HG03342 (cell line): ENCODE measurements around the gene FAM131C.
"Not testable (repeated sequence)": the region's sequence is repeated elsewhere in the genome, so short reads cannot be mapped to it uniquely, and the experiment has no call there.

Experiments used
- ATAC-seq: cut with Tn5 transposase; IDR thresholded peaks from one replicate; pipeline ENCODE4 v1.9.1; 2021; ENCODE audit warnings: mild to moderate bottlenecking, moderate library complexity; ENCODE audit not compliant: unreplicated experiment

FAM131C gene

DNA sequence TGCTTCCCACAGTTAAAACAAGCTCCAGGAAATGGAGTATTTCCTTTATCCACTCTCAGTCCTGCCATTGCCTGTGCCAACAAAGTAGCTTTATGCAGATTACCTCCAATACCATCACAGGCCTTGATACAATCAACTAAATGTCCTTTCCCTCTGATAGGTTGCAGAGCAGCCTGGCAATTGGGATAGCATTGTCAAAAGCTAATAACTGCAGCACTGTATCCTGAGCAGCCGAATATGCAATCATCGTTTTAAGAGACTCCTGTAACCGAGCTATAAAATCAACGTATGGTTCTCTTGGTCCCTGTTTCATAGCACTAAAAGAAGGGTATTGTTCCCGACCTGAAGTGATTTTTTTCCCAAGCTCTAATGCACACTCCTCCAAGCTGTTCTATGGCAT, 33.6 kb upstream of the FAM131C start:
- not testable (repeated sequence) for ATAC-seq

DNA sequence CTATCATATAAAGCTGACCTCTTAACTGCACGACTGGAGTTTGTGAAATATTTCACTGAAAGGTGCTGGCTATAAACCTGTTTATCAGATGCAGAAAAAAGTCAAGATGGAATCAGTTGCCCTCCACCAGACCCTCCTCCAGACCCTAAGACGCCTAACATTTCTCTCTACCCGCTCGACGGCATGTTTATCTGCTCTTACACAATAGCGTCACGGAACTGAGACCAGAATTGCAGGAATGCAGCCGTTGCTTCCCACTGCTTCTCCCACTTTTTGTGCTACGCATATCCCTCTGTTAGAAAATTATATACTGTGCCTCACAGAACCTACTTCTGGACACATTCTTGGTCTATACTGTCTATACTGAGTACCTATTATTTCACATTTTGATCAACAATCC, 28.2 kb upstream of the FAM131C start:
- ATAC-seq, result no peak

- no peak for ATAC-seq
Observed at GRCh38 chr1:16099412-16099811, 26.0 kb upstream of the FAM131C start.

GRCh38 chr1:16095447-16095846, 22.0 kb upstream of the FAM131C start:
- no peak for ATAC-seq

DNA sequence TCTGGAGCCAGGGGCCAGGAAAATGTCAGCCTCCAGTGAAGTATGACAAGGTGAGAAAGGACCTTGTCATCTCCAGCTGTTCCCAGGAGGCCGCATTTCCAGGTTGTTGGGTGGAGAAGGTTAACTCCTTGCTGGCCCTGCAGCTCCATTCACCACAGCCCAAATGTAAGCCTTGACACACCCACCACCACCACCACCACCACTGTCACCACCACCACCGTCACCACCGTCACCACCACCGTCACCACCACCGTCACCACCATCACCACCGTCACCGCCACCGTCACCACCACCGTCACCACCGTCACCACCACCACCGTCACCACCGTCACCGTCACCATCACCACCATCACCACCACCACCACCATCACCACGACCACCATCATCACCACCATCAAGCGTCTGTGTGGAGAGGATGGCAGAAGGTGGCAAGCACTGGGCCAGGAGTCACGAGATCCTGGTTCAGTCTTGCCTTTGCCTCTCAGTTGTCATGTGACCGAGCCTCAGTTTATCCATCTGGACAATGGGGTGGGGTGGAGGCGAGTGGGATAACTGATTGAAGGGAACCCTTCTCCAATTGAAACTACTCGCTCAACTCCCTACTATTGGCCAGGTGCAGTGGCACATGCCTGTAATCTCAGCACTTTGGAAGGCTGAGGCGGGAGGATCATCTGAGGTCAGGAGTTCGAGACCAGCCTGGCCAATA, 21.2 kb upstream of the FAM131C start:
- ATAC-seq, result no peak

GRCh38 chr1:16093611-16094010, 20.2 kb upstream of the FAM131C start:
- no peak for ATAC-seq

DNA sequence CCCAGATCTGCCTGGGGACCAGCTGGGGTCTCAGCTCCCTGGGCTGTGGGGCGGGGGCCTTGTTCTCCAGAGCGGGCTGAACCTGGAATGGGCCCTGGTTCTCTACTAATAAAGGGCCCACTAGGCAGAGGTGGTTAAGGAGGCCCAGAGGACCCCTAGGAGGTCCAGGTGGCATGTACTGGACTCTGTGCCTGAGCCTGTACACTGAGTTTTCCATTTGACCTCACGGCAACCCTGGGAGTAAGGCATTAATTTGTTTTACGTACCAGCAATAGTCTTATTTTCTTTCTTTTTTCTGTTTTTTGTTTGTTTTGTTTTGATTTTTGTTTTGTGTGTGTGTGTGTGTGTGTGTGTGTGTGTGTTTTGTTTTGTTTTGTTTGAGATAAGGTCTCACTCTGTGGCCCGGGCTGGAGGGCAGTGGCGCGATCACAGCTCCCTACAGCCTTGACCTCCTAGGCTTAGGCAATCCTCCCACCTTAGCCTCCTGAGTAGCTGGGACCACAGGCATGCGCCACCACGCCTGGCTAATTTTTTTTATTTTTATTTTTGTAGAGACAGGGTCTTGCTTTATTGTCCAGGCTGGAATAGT, 19.6 kb upstream of the FAM131C start:
- ATAC-seq, result no peak

DNA sequence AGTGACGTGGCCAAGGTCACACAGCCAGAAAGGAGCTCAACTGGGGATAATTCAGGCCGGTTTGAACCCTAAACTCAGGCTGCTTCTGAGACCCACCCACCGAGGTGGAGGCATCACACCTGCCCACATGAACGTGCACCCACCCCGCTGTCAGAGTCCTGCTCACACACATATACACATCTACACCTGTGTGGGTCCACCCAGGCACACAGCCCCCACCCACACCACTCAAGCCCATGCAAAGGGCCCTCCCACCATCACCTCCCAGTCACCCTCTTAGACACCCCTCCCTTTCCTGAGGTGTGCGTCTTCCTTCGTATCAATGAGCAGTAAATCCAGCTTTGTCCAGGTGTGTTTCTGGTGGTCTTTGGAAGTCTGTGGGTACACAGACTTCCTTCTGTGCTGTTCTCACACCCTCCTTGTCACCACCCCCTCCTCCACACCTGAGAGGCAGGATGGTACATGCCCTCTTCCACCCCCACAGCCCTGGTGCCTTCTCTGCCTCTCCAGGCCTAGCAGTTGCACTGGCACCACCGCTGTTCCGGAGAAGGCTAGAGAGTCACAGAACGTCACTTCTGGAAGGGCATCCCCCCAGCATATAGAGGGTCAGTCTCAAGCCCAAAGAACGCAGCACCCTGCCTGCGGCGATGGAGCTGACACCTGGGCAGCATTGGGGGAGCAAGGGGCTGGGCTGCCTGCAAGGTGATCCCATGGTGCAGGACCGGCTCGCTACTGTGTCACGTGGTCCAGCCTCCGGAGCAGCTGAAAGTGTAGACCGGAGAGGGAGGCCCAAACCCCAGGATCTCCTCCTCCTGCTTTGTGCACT, 18.9 kb upstream of the FAM131C start:
- no peak for ATAC-seq

DNA sequence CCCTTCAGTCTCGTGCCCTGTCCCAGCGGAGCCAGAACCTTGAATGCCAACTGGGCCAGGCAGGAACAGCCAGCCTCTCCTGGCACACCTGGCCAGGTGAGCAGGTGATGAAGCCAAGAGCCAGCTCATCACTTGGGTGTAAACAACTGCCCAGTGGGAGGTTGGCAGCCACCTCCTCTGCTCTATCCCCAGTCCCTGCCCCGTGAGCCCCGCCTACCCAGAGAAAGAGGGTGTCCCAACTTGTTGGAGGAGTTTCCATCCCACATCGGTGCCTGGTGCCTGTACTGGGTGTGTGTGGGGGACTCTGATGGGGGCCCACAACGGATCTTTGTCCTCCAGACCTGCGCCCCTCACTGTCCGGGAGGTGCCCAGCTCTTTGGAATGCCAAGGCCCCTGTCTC, 17.8 kb upstream of the FAM131C start:
- ATAC-seq, result no peak

GRCh38 chr1:16090076-16090826, 16.8 kb upstream of the FAM131C start:
- no peak for ATAC-seq

DNA sequence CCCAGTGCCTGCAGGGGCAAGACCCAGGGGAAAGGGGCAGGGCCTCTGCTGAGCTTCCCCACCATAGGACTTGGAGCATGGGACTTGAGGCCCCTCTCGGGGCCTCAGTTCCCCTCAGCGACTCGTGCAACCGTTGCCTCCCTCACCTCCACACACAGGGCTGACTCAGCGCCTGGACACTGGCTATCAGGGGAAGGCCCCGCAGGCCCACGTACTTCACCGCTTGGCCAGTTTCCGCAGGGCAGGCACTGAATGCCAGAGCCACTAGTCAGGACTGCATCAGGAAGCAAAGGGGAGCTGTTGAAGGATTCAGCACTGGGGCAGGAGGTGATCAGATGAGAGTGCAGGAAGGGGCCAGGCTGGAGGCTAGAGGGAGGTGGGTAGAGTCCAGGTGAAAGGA, 15.5 kb upstream of the FAM131C start:
- ATAC-seq, result no peak

DNA sequence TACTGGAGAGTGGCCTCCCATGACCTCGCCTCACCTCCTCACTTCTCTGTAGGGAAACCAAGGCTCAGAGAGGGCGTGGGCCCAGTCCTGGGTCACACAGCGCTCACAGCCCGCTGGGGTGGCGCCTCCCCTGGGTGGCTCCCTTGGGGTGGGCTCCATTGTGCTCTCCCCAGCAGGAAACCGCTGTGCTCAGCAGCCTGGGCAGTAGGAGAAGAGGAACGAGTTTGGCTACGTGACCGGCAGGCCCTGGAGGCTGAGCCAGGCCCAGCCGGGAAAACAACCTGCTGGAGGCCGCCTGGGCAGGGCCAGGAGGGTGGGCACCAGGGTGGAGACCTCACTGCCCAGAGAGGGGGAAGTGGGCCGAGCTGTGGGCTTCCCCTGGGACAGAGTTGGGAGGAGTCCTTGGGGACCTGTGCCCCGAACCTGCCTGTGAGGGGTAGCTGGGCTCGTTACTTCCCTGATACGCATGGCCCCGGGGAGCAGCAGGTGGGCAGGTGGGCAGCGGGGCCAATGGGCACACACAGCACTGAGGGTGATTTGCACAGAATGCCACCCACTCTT, 15.0 kb upstream of the FAM131C start:
- no peak for ATAC-seq

DNA sequence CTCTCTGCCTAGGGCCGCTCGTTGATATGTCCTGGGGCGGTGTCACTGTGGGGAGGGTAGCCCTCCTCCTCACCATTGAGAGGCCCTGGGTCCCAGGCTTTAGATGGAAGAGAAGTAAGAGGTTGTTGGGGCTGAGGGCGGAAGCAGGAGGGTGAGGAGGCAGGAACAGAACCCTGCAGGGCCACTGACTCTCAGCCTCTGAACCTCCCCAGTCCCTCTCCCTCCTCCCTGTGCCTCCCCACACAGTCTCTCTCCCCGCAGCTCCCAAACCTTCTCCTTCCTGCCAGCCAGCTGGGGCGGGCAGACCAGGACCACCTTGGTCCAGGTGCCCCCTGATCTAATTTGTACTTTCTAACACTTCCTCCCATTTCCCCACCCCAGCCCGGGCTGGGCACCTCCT, 14.3 kb upstream of the FAM131C start:
- ATAC-seq, result no peak

GRCh38 chr1:16085522-16085921, 12.1 kb upstream of the FAM131C start:
- ATAC-seq, result no peak

DNA sequence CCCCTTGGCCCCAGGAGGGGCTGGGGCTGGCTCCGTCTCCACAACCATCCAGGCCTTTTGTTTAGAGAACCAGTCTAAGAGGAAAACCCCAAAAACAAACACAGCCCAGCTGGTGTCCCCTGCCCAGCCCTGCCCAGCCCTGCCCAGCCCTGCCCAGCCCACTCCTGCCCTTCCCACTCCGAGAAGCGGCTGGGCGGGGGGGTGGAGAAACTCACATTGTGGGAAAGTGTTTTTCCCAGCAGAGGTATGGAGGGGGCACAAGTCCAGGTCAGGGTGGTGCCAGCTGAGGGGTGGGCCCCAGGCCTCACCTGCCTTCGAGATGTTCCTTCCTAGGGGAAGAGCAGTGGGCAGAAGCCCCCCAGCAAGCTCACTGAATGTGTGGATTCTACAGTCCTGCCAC, 10.0 kb upstream of the FAM131C start:
- no peak for ATAC-seq

GRCh38 chr1:16082283-16083038, 9.0 kb upstream of the FAM131C start:
- ATAC-seq, result no peak

DNA sequence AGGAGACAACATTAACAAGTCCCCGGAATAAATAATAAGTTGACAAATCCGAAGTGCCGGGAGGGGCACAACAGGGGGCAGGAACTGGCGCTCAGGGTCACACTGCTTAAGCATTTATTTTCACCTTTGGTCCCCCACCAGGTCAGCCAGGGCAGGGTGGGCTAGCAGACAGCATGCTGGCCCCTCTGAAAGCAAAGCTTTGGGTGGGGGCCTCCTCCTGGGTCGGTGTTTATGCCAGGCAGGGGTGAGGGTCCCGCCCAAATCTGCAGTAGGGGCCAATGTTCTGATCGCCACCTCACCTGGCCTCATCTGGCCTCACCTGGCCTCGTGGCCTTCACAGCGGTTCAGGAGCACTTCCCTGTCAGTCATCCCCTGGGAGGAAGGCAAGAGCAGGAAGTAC, 8.2 kb upstream of the FAM131C start:
- no peak for ATAC-seq

GRCh38 chr1:16080422-16081150, 7.1 kb upstream of the FAM131C start:
- no peak for ATAC-seq

DNA sequence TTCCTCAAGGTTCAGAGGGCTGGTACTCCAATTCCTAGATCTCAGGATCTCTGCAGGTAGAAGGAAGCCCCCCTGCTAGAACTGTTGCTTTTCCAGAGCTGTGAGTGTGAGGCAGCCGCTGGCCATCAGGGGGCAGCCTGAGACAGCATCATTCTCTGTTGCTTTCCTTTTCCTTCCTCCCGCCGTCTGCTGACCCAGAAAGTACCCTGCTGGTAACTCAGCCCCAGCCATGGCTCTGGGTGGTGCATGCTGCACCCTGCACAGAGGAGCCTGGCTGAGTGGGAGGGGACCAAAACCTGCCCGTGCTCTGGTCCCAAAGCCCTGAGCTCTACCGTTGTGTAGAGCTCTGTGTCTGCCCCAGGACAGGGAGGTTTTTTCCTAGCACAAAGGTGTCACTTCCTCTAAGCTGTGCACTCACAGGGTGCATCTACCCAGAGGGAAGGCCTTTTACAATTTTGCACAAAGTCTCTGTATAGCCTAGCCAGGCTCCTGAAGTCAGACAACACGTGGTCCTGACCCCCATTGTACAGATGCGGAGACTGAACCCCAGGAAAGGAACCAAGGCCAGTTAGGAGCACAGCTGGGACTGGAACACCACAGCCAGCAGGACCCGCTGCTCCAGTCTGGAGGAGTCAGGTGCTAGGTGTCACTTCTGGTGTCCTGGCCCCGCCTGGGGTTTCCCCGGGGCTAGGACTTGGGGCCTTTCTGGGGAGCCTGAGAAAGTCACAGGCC, 5.6 kb upstream of the FAM131C start:
- peak; percentile 61 for ATAC-seq
